GM18502 (cell line): ENCODE data around the gene PHYKPL.
A peak's percentile ranks its signal among the peaks of the same experiment; 100 is the strongest.

Experiments
- ATAC-seq: cut with Tn5 transposase; IDR thresholded peaks from one replicate; pipeline ENCODE4 v1.9.1; 2021; ENCODE audit warnings: mild to moderate bottlenecking; ENCODE audit not compliant: unreplicated experiment, poor library complexity

Gene PHYKPL

GRCh38 chr5:178196281-178196812, 36.3 kb downstream of the PHYKPL start:
- no peak for ATAC-seq

- no peak for ATAC-seq
These were observed 38.6 kb downstream of the PHYKPL start for GRCh38 chr5:178194026-178194425.

DNA sequence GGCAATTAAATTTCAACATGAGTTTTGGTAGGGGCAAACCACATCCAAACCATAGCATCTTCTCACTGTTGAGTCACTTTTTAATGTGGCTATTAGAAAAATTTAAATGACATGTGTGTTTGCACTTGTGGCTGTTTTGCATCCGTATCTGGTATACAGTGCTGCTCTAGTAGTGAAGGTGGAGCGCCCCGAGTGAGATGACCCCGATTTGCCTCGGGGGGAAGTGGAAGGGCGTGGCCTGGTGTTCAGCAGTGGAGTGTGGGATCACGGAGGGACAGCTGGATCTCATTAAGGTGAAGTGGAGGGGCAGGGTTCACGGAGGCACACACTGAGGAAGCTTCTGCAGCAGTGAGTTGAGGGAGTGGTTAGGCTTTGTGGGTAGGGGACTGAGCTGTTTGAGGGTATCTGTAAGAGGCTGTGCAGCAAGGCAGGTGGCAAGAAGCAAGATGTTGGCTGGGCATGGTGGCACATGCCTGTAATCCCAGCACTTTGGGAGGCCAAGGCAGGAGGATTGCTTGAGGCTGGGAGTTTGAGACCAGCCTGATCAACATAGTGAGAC, 39.3 kb downstream of the PHYKPL start:
- ATAC-seq, result no peak

DNA sequence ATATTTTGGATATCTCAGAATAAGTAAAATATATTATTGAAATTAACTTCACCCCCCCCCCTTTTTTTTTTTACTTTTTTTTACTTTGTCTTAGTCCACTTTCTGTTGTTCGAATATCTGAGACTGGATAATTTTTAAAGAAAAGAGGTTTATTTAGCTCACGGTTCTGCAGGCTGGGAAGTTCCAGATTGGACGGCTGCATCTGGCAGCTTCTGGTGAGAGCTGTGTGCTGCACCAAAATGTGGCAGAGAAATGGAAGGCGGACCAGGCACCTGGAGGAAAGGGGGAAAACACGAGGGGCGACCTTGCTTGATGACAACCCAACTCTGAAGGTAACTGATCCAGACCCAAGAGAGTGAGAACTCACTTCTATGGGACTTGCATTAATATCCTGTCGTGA, 39.8 kb downstream of the PHYKPL start:
- ATAC-seq, result no peak

GRCh38 chr5:178192244-178192643, 40.4 kb downstream of the PHYKPL start:
- no peak for ATAC-seq

GRCh38 chr5:178191661-178192060, 40.9 kb downstream of the PHYKPL start:
- no peak for ATAC-seq

- no peak for ATAC-seq
These were observed 43.2 kb downstream of the PHYKPL start for GRCh38 chr5:178189433-178189832.

DNA sequence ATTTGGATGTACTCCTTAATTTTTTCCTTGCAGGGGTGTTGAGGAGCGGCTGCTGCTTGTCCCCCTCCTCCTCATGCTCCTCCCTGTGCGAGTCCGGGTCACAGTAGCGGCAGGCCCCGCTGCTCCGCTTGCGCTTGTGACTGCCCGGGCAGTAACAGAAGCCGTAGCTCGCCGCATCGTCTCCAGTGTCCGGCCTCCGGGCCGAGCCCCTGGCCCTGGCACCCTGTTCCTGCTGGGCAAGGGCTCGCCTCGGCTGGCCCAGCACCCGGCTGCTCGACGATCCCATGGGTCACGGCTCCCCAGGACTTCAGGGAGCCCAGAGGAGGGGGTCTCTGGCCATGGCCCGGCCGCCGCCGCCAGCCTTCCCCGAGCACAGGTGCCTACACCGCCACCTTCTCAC, 45.6 kb downstream of the PHYKPL start, which contains the start of gene GMCL2:
Gene GMCL2 (minus strand): TSS at position 358 of the 400 bp plus-strand sequence. CDS start 72 bp downstream, at position 286.
- no peak for ATAC-seq

- ATAC-seq, result no peak
These were observed 46.2 kb downstream of the PHYKPL start for GRCh38 chr5:178186427-178186826.

DNA sequence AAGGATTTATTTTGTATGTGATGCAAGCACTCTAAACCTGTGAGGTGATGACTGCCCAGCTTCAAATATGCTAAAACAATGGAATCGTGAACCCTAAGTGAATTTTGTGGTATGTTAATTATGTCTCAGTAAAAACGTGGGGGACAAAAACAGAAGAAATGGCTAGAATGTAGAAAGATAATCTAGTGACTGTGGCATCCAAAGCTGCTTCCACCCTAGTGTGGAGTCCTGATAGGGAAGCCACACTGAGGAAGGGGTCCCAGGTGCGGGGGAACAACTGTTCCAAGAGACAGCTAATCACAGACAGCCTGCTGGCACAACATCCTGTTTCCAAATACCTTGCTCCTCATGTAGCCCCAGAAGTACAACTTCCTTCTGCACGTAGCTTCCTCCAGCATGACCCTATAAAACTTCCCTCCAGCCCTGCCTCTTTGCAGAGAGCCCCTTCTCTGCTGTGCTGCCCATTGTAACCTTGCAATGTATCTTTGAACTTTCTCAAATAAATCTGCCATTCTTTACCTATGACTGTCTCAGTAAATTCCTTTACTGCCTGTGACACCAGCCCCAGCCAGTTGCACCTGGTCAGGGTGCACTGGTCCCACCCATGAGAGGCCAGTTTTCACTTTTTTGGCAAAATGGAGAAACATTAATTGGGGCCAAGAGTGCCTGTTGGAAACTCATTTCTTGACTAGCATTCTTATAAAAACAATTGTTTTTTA, 50.3 kb downstream of the PHYKPL start:
- no peak for ATAC-seq

- ATAC-seq, result no peak
These were observed 52.3 kb downstream of the PHYKPL start for GRCh38 chr5:178180141-178180863.

DNA sequence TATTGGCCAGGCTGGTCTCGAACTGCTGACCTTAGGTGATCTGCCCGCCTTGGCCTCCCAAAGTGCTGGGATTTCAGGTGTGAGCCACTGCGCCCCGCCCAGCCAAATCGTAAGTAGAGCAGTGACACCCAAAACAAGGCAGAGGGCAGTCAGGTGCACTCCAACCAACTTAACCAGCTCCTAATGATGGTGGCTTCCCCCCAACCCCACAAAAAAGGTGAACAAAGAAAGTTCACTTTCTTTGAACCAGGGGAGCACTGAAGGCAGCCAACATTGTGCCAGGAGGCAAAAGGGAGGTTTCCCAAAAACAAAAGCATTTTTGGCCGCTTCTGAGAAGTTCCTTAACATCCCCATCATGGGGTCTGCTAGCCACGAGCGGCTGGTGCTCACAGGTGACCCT, 55.0 kb downstream of the PHYKPL start:
- no peak for ATAC-seq

- no peak for ATAC-seq
These were observed 55.8 kb downstream of the PHYKPL start for GRCh38 chr5:178176791-178177190.

- ATAC-seq, result no peak
These were observed 58.1 kb downstream of the PHYKPL start for GRCh38 chr5:178174456-178174855.

DNA sequence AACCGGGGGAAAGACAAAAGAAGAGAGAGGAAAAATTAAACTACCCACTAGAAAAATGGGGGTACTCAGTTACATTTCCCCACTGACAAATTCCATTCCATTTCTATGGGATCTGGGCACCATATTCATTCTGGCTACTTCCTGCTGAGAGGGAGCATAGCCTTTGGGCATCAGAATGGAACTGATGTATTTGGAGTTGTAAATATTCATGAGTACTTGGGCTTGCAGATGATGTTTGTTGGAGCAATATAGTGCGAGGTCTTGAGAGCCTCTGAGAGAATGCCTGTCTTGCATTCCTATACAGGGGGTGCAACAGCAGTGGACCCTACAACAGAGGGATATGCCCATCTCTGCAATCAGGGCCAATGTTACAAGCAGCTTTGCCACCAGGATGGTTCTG, 62.1 kb downstream of the PHYKPL start:
- no peak for ATAC-seq

GRCh38 chr5:178165581-178165980, 67.0 kb downstream of the PHYKPL start:
- no peak for ATAC-seq

DNA sequence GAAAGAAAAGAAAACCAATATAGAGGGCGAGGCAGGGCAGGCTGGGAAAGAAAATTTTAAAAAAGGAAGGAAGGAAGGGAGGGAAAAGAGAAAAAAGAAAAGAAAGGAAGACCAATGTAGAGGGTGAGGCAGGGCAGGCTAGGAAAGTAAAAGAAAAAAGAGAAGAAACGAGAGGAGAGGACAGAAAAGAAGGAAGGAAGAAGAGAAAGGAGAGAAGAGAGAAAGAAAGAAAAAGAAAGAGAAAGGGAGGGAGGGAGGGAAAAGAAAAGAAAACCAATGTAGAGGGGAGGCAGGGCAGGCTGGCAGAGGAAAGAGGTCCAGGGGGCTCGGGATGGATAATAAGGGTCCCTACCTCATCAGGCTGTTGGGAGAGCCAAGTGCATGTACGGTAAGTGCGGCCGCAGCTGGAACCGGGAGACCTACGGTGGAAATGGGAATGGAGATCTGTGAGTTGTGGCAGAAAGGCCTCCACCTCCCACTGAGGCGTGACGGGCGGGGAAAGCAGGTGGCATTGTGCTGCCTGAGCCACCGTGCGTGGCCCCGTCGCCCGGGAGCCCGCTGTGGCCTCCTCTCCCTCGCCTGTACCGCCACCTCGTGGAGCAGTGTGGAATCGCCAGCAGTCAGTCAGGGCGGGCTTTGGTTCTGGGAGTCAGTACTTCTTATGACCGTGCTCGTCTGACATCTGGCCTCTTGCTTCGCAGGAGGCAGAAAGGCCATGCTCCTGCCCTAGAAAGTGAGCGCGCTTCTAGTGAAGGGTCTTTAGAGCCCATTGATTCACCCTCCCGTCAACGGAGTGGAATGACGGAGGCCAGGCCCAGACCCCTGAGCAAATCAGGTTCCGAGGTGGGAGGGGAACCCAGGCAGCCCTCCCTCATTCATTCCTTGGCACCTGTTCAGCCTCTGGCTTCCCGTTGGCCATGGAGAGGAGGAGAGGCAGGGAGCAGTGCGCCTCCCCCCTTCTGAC, 68.5 kb downstream of the PHYKPL start:
- peak; percentile 91 for ATAC-seq

DNA sequence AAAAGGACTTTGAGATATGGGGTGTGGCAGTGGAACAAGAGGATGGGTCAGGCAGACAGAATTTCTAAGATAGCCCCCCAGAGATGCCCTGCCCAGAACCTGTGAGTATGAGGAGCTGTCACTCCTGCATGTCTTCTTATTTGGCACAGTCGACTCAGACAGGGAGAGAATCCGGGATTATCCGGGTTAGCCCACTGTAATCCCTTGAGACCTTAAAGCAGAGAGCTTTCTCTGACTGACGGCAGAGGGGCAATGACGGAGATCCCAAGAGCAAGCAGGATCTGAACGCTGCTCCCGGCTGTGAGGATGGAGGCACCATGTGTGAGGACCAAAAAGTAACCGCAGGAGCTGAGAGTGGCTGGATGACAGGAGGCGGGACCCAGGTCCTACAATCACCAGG, 70.1 kb downstream of the PHYKPL start:
- ATAC-seq, result no peak

GRCh38 chr5:178160176-178160575, 72.4 kb downstream of the PHYKPL start:
- no peak for ATAC-seq
